Panc1 (cell line): Measurements from ENCODE around the gene CIAO3. TPM values are rescaled to one million over a fixed set of nuclear protein-coding genes. Genes with fewer than 3 reads are reported as not detected.

Experiments
- ATAC-seq: fragments of 200-7000 bp; cut with Tn5 transposase; 2 replicates; pipeline ENCODE4 v1.9.1; 2020; ENCODE audit warnings: mild to moderate bottlenecking, moderate library complexity
- BruUV-seq: library from RNA; stranded (reverse); fragments of 400-500 nt; replicated peaks from 2 replicates; lab custom pipeline; 2021; lab: Mats Ljungman, UMichigan
- CTCF ChIA-PET: fragments of 300-600 bp; sonication (Branson Sonifier 250); formaldehyde crosslinking; loops from one replicate; lab custom pipeline; 2022; ENCODE audit warnings: antibody characterized with exemption; lab: Charles Lee
- POLR2A ChIA-PET: fragments of 300-600 bp; sonication (Branson Sonifier 250); formaldehyde crosslinking; loops from one replicate; lab custom pipeline; 2022; ENCODE audit warnings: antibody characterized with exemption; lab: Charles Lee
- DNase-seq: peaks from one replicate; pipeline ENCODE4 v3.0.0-alpha.2; 2010; ENCODE audit warnings: low read depth, low spot score
- H3K27ac ChIP-seq: 2 replicates; pipeline ENCODE4 v1.5.1; 2011; ENCODE audit warnings: mild to moderate bottlenecking, low read length, inconsistent platforms
- H3K27me3 ChIP-seq: fragments of 200-500 bp; sonication (Bioruptor generic); 2 replicates; pipeline ENCODE4 v1.6.0; 2014; ENCODE audit warnings: low read length, inconsistent platforms; ENCODE audit not compliant: control insufficient read depth, insufficient read depth
- H3K36me3 ChIP-seq: fragments of 200-500 bp; sonication (Bioruptor generic); 2 replicates; pipeline ENCODE4 v1.5.1; 2014; ENCODE audit warnings: inconsistent platforms, mild to moderate bottlenecking, low read length, moderate library complexity; ENCODE audit not compliant: control insufficient read depth, insufficient read depth
- H3K4me1 ChIP-seq: 2 replicates; pipeline ENCODE4 v1.5.1; 2011; ENCODE audit warnings: inconsistent platforms, mild to moderate bottlenecking, low read length, moderate library complexity; ENCODE audit not compliant: control insufficient read depth, insufficient read depth
- H3K4me3 ChIP-seq, 2 experiments: 2 replicates each; pipeline ENCODE4 v1.5.1; 2011 to 2012; ENCODE audit warnings: low read depth in 2 of 2, low read length in 2 of 2, mild to moderate bottlenecking in 2 of 2, inconsistent platforms in 1 of 2, moderate library complexity in 1 of 2
- H3K9me3 ChIP-seq: fragments of 200-500 bp; sonication (Bioruptor generic); 2 replicates; pipeline ENCODE4 v1.5.1; 2014; ENCODE audit warnings: low read depth, mild to moderate bottlenecking, inconsistent platforms, low read length, moderate library complexity; ENCODE audit not compliant: control insufficient read depth, insufficient read depth
- CTCF ChIP-seq: fragments of 450-650 bp; IDR thresholded peaks from 2 replicates; pipeline ENCODE4 v1.5.1; 2017; ENCODE audit warnings: mild to moderate bottlenecking
- POLR2AphosphoS5 ChIP-seq: IDR thresholded peaks from 2 replicates; pipeline ENCODE4 v1.6.1; 2012; ENCODE audit warnings: mild to moderate bottlenecking, low read depth, low read length, moderate library complexity
- REST ChIP-seq, 2 experiments: IDR thresholded peaks; 2 replicates each; pipeline ENCODE4 v1.6.1; 2011 to 2012; ENCODE audit warnings: low read depth in 2 of 2, control low read depth in 1 of 2, low read length in 1 of 2, mild to moderate bottlenecking in 1 of 2, moderate library complexity in 1 of 2; ENCODE audit not compliant: insufficient read depth in 1 of 2
- SIN3A ChIP-seq: IDR thresholded peaks from 2 replicates; pipeline ENCODE4 v1.6.1; 2012; ENCODE audit warnings: low read depth, mild to moderate bottlenecking, low read length, moderate library complexity, borderline replicate concordance; ENCODE audit not compliant: insufficient read depth
- TCF7L2 ChIP-seq: IDR thresholded peaks from 2 replicates; pipeline ENCODE4 v1.6.1; 2011; ENCODE audit warnings: mild to moderate bottlenecking, low read depth, low read length, inconsistent platforms
- in situ Hi-C: cut with HindIII; loops from 2 replicates; pipeline ENCODE4 v1.10.0; 2016; ENCODE audit warnings: low sequenced_read_pairs, low pct_unique_long_range_greater_than_20kb
- intact Hi-C: fragments of 100-400 bp; cut with micrococcal nuclease; formaldehyde crosslinking; loops from one replicate; pipeline ENCODE4 v1.10.0; 2022; ENCODE audit not compliant: unreplicated experiment
- total RNA-seq: library from RNA; stranded (reverse); gene quantifications from one replicate; pipeline ENCODE4 v1.2.1, GENCODE V29; 2021; ENCODE audit not compliant: unreplicated experiment

CIAO3 gene
- total RNA-seq, 1 experiment from 2014 or later, result 34.0 TPM

GRCh38 chr16:764848-765487 lies 24.2 kb upstream of the CIAO3 start:
- no peak for ATAC-seq
- no peak for TF ChIP-seq CTCF
- no peak for TF ChIP-seq TCF7L2
- peaks cover 18% of the 10 kb centered on the region for H3K4me1 ChIP-seq
- CTCF ChIA-PET, result no interaction called here
- BruUV-seq, result no TSS peak
- H3K4me3 ChIP-seq, result no peak overlapping the region
- in situ Hi-C loops (no loop called here), intact Hi-C loops (no loop called here)
- H3K27ac ChIP-seq, result no peak overlapping the region
- POLR2A ChIA-PET, result interaction anchor here (1.1 kb wide), 1 partner anchor 12 kb away, joined by 11 read pairs; no protein-coding TSS in a partner anchor
- no peaks in the 10 kb centered on the region for H3K9me3 ChIP-seq
- no peaks in the 10 kb centered on the region for H3K27me3 ChIP-seq
- DNase-seq, result no peak
- no peaks in the 10 kb centered on the region for H3K36me3 ChIP-seq

- ChIA-PET POLR2A (no interaction called here), CTCF (no interaction called here)
- H3K27me3 ChIP-seq, result no peaks in the 10 kb centered on the region
- no TSS peak for BruUV-seq
- intact Hi-C loops, result no loop called here
- in situ Hi-C loops, result no loop called here
- TF ChIP-seq POLR2AphosphoS5 (no peak), SIN3A (no peak), CTCF (no peak), TCF7L2 (no peak)
- peaks cover 18% of the 10 kb centered on the region for H3K4me1 ChIP-seq
- DNase-seq, result no peak
- H3K36me3 ChIP-seq, result no peaks in the 10 kb centered on the region
- no peak overlapping the region for H3K4me3 ChIP-seq
- H3K27ac ChIP-seq, result no peak overlapping the region
- no peak for ATAC-seq
- no peaks in the 10 kb centered on the region for H3K9me3 ChIP-seq
Observed at GRCh38 chr16:764184-764750, 23.5 kb upstream of the CIAO3 start.

DNA sequence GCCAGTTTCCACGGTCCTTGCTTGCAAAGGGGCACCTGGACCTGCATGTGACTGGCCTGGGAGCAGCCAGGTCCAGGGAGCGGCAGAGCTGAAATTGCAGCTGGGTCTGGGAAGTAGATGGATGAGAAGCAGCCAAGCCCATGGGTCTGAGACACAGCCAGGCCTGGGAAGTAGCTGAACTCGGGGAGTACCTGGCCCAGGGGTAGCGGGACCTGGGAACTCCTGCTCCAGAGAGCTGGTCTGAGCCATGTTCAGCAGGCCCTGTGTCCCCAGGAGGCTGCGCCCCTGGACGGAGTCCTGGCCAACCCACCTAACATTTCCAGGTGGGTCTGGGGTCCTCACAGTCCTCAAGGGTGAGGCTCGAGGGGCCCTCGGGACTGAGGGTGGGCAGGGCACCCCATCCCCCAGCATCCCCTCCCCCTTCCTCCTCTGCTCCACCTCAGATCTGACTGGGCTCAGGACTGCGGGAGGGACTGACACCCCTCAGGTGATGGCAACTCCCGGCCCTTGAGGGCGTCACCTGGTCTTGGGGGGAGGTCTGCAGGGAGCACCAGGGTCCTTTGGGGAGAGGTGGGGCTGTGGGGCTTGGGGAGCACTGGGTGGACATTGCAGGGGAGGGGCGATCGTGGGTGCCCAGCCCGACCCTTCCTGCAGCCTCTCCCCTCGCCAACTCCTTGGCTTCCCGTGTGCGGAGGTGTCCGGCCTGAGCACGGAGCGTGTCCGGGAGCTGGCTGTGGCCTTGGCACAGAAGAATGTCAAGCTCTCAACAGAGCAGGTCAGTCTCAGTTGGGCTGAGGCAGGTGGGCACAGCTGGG lies 22.8 kb upstream of the CIAO3 start:
- in situ Hi-C loops (no loop called here), intact Hi-C loops (no loop called here)
- H3K4me3 ChIP-seq, result no peak overlapping the region
- POLR2A ChIA-PET, result no interaction called here
- DNase-seq, result no peak
- no TSS peak for BruUV-seq
- TF ChIP-seq REST (IDR thresholded peaks at IDR 0.05; ENCODE audit: insufficient read depth in 1 of 2, low read depth in 2 of 2, low read length in 1 of 2), result no peak
- TF ChIP-seq SIN3A, result no peak
- no peak for TF ChIP-seq CTCF
- no peak for TF ChIP-seq POLR2AphosphoS5
- H3K27me3 ChIP-seq, result no peaks in the 10 kb centered on the region
- peak; percentile 27 for ATAC-seq
- no peak overlapping the region for H3K27ac ChIP-seq
- no peaks in the 10 kb centered on the region for H3K9me3 ChIP-seq
- peaks cover 18% of the 10 kb centered on the region for H3K4me1 ChIP-seq
- H3K36me3 ChIP-seq, result no peaks in the 10 kb centered on the region
- CTCF ChIA-PET, result no interaction called here
